Kidney (tissue), 14 donors: ENCODE results near the gene NSA2. TPM values are rescaled to one million over a fixed set of nuclear protein-coding genes. Genes with fewer than 3 reads are reported as not detected.
"Not testable (repeated sequence)": the region's sequence is repeated elsewhere in the genome, so short reads cannot be mapped to it uniquely, and the experiment has no call there.

ENCODE experiments used
- DNase-seq, 5 donors: peaks; one replicate each; pipeline ENCODE4 v3.0.0-alpha.2; 2013 to 2020
- FAIRE-seq: peaks from 2 replicates; lab custom pipeline; 2012; peaks lifted over from hg19 to GRCh38; lab: Jason Lieb, UNC
- H3K27ac ChIP-seq, 2 donors: one replicate each; pipeline ENCODE4 v1.7.0; 2013; ENCODE audit warnings: low read depth in 2 of 2, low read length in 2 of 2, inconsistent platforms in 1 of 2
- H3K27me3 ChIP-seq: one replicate; pipeline ENCODE4 v1.7.1; 2013; ENCODE audit warnings: low read length, inconsistent platforms; ENCODE audit not compliant: control insufficient read depth, insufficient read depth
- H3K36me3 ChIP-seq, 3 donors: one replicate each; pipeline versions ENCODE4 v1.7.0 to v1.7.1; 2013; ENCODE audit warnings: low read length in 3 of 3, control low read depth in 1 of 3, inconsistent platforms in 1 of 3; ENCODE audit not compliant: insufficient read depth in 3 of 3, control insufficient read depth in 2 of 3
- H3K4me1 ChIP-seq, 3 donors: one replicate each; pipeline versions ENCODE4 v1.7.0 to v1.7.1; 2013; ENCODE audit warnings: low read length in 3 of 3, inconsistent platforms in 1 of 3, low read depth in 1 of 3; ENCODE audit not compliant: control insufficient read depth in 2 of 3, insufficient read depth in 2 of 3
- H3K4me3 ChIP-seq, 3 donors: one replicate each; pipeline versions ENCODE4 v1.7.0 to v1.8.1; 2013; ENCODE audit warnings: low read length in 3 of 3, control low read depth in 1 of 3, inconsistent platforms in 1 of 3
- H3K9ac ChIP-seq, 3 donors: one replicate each; pipeline versions ENCODE4 v1.7.0 to v1.7.1; 2013; ENCODE audit warnings: low read length in 3 of 3, control low read depth in 1 of 3, inconsistent platforms in 1 of 3
- H3K9me3 ChIP-seq, 3 donors: one replicate each; pipeline versions ENCODE4 v1.7.0 to v1.7.1; 2013; ENCODE audit warnings: low read length in 3 of 3, control low read depth in 1 of 3, inconsistent platforms in 1 of 3; ENCODE audit not compliant: control insufficient read depth in 2 of 3, insufficient read depth in 1 of 3
- intact Hi-C: fragments of 100-400 bp; cut with DNase I; formaldehyde crosslinking; loops from one replicate; pipeline ENCODE4 v1.11.1; 2022
- polyA plus RNA-seq: library from polyadenylated mRNA; stranded (reverse); fragments of 350-450 nt; fragmentation: Illumina TruSeq; extraction: RNeasy Lipid Tissue Mini Kit (QIAGEN cat#74804); gene quantifications from one replicate; pipeline ENCODE4 v1.2.3, GENCODE V29; 2014; ENCODE audit warnings: low read depth, low replicate concordance; ENCODE audit not compliant: insufficient read depth
- total RNA-seq: library from RNA; stranded (reverse); fragmentation: NEBNext Ultra II Directional; extraction: Animal tissue kit (Norgen Biotek cat#: 25700); gene quantifications from one replicate; pipeline ENCODE4 v1.2.1, GENCODE V29; 2021
- TF ChIP-seq, protein P1 (sequence below): IDR thresholded peaks from 3 replicates; pipeline ENCODE4 v1.5.1; 2012; ENCODE audit warnings: mild to moderate bottlenecking, moderate library complexity, borderline replicate concordance; ENCODE audit not compliant: insufficient read depth; ENCODE audit errors: extremely low read depth
- donor health status: control.
- donor health status: control.
- donor health status: control.
- donor health status: control.
- donor health status: control.
- donor health status: DM: yes; HTN: yes; CAD: no.
- donor health status: Normal renal cell carcinoma (clear cell type).

The NSA2 gene
- total and polyA plus RNA-seq, 2 donors from 2014 or later = 46.8 to 78.3 TPM

DNA sequence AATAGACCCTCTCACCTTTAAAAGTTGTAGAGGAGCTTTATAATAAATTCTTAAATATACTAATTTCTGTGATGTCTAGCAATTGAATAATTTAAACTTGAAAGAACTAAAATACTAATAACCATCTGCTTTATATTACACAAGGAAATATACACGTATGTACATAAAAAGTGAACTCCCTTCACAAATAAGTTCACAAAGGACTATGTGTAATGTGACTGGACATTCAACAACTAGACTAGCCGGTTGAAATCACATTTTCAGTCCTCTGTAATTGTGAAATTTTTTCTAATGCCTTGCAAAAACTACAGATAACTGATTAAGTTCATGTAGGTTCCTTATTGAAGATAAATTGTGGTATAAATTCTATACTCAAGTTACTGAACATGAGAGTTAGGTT lies 11.6 kb downstream of the NSA2 start:
- no peaks in the 10 kb centered on the region for H3K9me3 ChIP-seq
- TF ChIP-seq, protein P1, sequence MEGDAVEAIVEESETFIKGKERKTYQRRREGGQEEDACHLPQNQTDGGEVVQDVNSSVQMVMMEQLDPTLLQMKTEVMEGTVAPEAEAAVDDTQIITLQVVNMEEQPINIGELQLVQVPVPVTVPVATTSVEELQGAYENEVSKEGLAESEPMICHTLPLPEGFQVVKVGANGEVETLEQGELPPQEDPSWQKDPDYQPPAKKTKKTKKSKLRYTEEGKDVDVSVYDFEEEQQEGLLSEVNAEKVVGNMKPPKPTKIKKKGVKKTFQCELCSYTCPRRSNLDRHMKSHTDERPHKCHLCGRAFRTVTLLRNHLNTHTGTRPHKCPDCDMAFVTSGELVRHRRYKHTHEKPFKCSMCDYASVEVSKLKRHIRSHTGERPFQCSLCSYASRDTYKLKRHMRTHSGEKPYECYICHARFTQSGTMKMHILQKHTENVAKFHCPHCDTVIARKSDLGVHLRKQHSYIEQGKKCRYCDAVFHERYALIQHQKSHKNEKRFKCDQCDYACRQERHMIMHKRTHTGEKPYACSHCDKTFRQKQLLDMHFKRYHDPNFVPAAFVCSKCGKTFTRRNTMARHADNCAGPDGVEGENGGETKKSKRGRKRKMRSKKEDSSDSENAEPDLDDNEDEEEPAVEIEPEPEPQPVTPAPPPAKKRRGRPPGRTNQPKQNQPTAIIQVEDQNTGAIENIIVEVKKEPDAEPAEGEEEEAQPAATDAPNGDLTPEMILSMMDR = no peak
- no peak overlapping the region for H3K4me3 ChIP-seq
- DNase-seq (no peak), FAIRE-seq (peak; percentile 15)
- intact Hi-C loops = no loop called here
- H3K27ac ChIP-seq = no peak overlapping the region
- H3K4me1 ChIP-seq = peaks cover 0 to 3% (median 0%) of the 10 kb centered on the region in 3 donors
- H3K36me3 ChIP-seq = peaks cover 3 to 6% (median 3%) of the 10 kb centered on the region in 3 donors
- H3K9ac ChIP-seq = no peak overlapping the region
- no peaks in the 10 kb centered on the region for H3K27me3 ChIP-seq

DNA sequence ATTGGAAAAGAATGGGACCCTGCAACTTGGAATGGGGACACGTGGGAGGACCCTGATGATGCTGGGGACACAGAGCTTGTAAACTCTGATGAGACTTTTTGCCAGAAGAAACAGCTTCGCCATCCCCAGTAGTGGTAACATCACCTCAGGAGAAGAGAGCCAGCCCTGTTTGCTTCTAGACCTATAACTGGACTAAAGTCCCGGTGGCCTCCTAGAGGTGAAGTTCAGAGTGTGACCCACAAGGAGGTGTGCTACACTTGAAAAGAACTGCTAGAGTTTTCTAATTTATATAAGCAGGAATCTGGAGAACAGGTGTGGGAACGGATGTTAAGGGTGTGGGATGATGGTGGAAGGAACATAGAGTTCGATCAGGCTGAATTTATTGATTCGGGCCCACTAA lies 19.8 kb downstream of the NSA2 start:
- no peaks in the 10 kb centered on the region for H3K27me3 ChIP-seq
- no peaks in the 10 kb centered on the region for H3K4me1 ChIP-seq
- H3K9ac ChIP-seq = no peak overlapping the region
- FAIRE-seq (no peak), DNase-seq (no peak)
- TF ChIP-seq, protein P1 = no peak
- H3K4me3 ChIP-seq = no peak overlapping the region
- H3K27ac ChIP-seq = no peak overlapping the region
- intact Hi-C loops = no loop called here
- no peaks in the 10 kb centered on the region for H3K36me3 ChIP-seq
- no peaks in the 10 kb centered on the region for H3K9me3 ChIP-seq

- intact Hi-C loops = no loop called here
- TF ChIP-seq, protein P1 = no peak
- no peaks in the 10 kb centered on the region for H3K4me1 ChIP-seq
These were observed 20.4 kb downstream of the NSA2 start for GRCh38 chr5:74787424-74787823.

GRCh38 chr5:74791669-74792068 lies 24.6 kb downstream of the NSA2 start:
- H3K9ac ChIP-seq, H3K4me3 ChIP-seq, H3K27ac ChIP-seq, H3K9me3 ChIP-seq, FAIRE-seq, DNase-seq, H3K27me3 ChIP-seq, H3K4me1 ChIP-seq, H3K36me3 ChIP-seq, intact Hi-C loops: not testable (repeated sequence)

More at GRCh38 chr5:74787424-74787823, 20.4 kb downstream of the NSA2 start:
- Histone ChIP-seq H3K9me3 (no peaks in the 10 kb centered on the region), H3K27ac (no peak overlapping the region), H3K9ac (no peak overlapping the region), H3K4me3 (no peak overlapping the region), H3K36me3 (no peaks in the 10 kb centered on the region), H3K27me3 (no peaks in the 10 kb centered on the region)
- DNase-seq = no peak
- FAIRE-seq = no peak
